ENCODE data around the gene RCCD1.
A peak's percentile ranks its signal among the peaks of the same experiment; 100 is the strongest.

DNA sequence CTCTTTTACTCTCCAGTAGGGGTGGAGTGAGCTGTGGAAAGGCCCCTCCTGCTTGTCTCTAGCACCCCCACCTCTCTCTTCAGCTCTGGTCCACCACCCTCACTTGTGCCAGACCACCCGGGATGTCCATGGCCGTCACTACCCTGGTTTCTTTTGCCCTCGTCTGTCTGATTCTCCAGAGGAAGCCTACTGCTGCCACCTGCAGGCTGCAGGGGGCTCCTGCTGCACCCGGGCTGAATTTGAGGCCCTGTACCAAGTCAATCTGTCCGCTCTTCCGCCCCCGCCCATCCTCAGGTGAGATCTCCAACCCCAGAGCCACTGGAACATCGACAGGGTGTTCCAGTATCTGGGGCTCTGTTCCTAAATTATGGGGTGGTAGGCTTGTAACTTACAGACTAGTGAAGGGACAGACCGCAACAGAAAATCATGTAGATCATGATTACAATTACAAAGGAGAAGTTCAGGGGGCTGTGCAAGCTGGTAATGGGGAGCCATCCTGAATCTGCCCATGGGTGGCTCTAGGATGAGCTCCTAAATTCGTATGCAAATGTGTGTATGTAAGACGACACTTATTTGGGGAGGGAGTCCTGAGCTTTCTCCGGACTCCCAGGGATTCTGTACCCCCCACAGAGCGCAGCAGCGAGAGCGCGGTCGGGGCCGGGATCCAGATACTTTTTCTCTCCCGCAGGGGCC, 20.3 kb upstream of the RCCD1 start:
- TF ChIP-seq CTCF (IDR thresholded peaks at IDR 0.05), result peak; percentile 38 to 81 (median 55)
- no peak for TF ChIP-seq POLR2A (IDR thresholded peaks at IDR 0.05)
- no peak for TF ChIP-seq POLR2AphosphoS5 (IDR thresholded peaks at IDR 0.05)

All from breast epithelium (tissue), 3 donors.